ENCODE measurements around the gene ITPR3.

ITPR3 gene

GRCh38 chr6:33639559-33639958, 18.4 kb downstream of the ITPR3 start:
- no peak for DNase-seq

GRCh38 chr6:33640361-33640760, 19.2 kb downstream of the ITPR3 start:
- DNase-seq: no peak

- DNase-seq: no peak
Measured at GRCh38 chr6:33641144-33641543, 20.0 kb downstream of the ITPR3 start.

- no peak for DNase-seq
Measured at GRCh38 chr6:33641602-33642001, 20.5 kb downstream of the ITPR3 start.

- DNase-seq: no peak
Measured at GRCh38 chr6:33642897-33643296, 21.8 kb downstream of the ITPR3 start.

- no peak for DNase-seq
Measured at GRCh38 chr6:33651403-33651802, 30.3 kb downstream of the ITPR3 start.

- DNase-seq: no peak
Measured at GRCh38 chr6:33652002-33652401, 30.9 kb downstream of the ITPR3 start.

- DNase-seq: no peak
Measured at GRCh38 chr6:33654831-33655554, 33.9 kb downstream of the ITPR3 start.

- no peak for DNase-seq
Measured at GRCh38 chr6:33656844-33657243, 35.7 kb downstream of the ITPR3 start.

GRCh38 chr6:33658982-33659689, 38.0 kb downstream of the ITPR3 start:
- no peak for DNase-seq

GRCh38 chr6:33659986-33660385, 38.9 kb downstream of the ITPR3 start:
- DNase-seq: no peak

- DNase-seq: no peak
Measured at GRCh38 chr6:33661106-33661838, 40.1 kb downstream of the ITPR3 start.

GRCh38 chr6:33662318-33662717, 41.2 kb downstream of the ITPR3 start:
- no peak for DNase-seq

- no peak for DNase-seq
Measured at GRCh38 chr6:33663028-33663427, 41.9 kb downstream of the ITPR3 start.

GRCh38 chr6:33663727-33664449, 42.8 kb downstream of the ITPR3 start:
- no peak for DNase-seq

GRCh38 chr6:33664506-33665057, 43.5 kb downstream of the ITPR3 start:
- DNase-seq: no peak

GRCh38 chr6:33665957-33666356, 44.8 kb downstream of the ITPR3 start:
- no peak for DNase-seq

- no peak for DNase-seq
Measured at GRCh38 chr6:33667072-33667471, 46.0 kb downstream of the ITPR3 start.

GRCh38 chr6:33667776-33668175, 46.7 kb downstream of the ITPR3 start:
- no peak for DNase-seq

GRCh38 chr6:33668328-33668727, 47.2 kb downstream of the ITPR3 start:
- no peak for DNase-seq

GRCh38 chr6:33668914-33669313, 47.8 kb downstream of the ITPR3 start:
- DNase-seq: peak in 3 of 5 experiments; percentile 27 to 86 (median 57)

- DNase-seq: no peak
Measured at GRCh38 chr6:33670086-33670660, 49.1 kb downstream of the ITPR3 start.
